WTC11 (cell line): ENCODE measurements around the gene UAP1L1. TPM values are rescaled to one million over a fixed set of nuclear protein-coding genes. Genes with fewer than 3 reads are reported as not detected.

Experiments used
- ATAC-seq: fragments of 200-7000 bp; cut with Tn5 transposase; 2 replicates; pipeline ENCODE4 v1.10.0; 2021; ENCODE audit warnings: mild to moderate bottlenecking, moderate library complexity
- CTCF ChIA-PET: fragments of 300-600 bp; sonication (Branson Sonifier 250); formaldehyde crosslinking; loops from one replicate; lab custom pipeline; 2021; ENCODE audit warnings: antibody characterized with exemption; lab: Charles Lee
- POLR2A ChIA-PET: fragments of 350-600 bp; sonication (Branson Sonifier 250); formaldehyde crosslinking; loops from one replicate; lab custom pipeline; 2021; ENCODE audit warnings: antibody characterized with exemption; lab: Charles Lee
- DNase-seq: peaks from one replicate; pipeline ENCODE4 v3.0.0; 2021; ENCODE audit warnings: low spot score
- H3K27ac Mint-ChIP-seq: 2 replicates; pipeline ENCODE4 v1.8.0; 2021; ENCODE audit warnings: mixed read lengths
- H3K27me3 Mint-ChIP-seq: 2 replicates; pipeline ENCODE4 v1.8.0; 2021; ENCODE audit warnings: low read depth, mild to moderate bottlenecking, moderate library complexity, mixed read lengths
- H3K36me3 Mint-ChIP-seq: 2 replicates; pipeline ENCODE4 v1.8.0; 2021; ENCODE audit warnings: mixed read lengths
- H3K4me1 Mint-ChIP-seq: 2 replicates; pipeline ENCODE4 v1.8.0; 2022; ENCODE audit warnings: mixed read lengths
- H3K4me3 Mint-ChIP-seq: 2 replicates; pipeline ENCODE4 v1.8.0; 2021; ENCODE audit warnings: mild to moderate bottlenecking, moderate library complexity, mixed read lengths
- H3K9me3 Mint-ChIP-seq: 2 replicates; pipeline ENCODE4 v1.8.0; 2021; ENCODE audit warnings: mixed read lengths
- ELF4 ChIP-seq: sonication (generic); formaldehyde crosslinking; IDR thresholded peaks from 2 replicates; pipeline ENCODE4 v1.8.1; 2022; ENCODE audit warnings: low read depth, mild to moderate bottlenecking, moderate library complexity, missing genetic modification reagents
- EMX1 ChIP-seq: fragments of 250-450 bp; sonication (Bioruptor Pico); IDR thresholded peaks from 2 replicates; pipeline ENCODE4 v1.8.0; 2021; ENCODE audit warnings: mild to moderate bottlenecking
- GTF2I ChIP-seq: fragments of 250-450 bp; sonication (Bioruptor Pico); conservative IDR thresholded peaks from 2 replicates; pipeline ENCODE4 v1.4.0; 2021; ENCODE audit warnings: mild to moderate bottlenecking
- JAZF1 ChIP-seq: fragments of 250-450 bp; sonication (Bioruptor Pico); IDR thresholded peaks from 2 replicates; pipeline ENCODE4 v1.9.0; 2021; ENCODE audit warnings: moderate library complexity, mild to moderate bottlenecking, inconsistent platforms
- OVOL2 ChIP-seq: fragments of 250-450 bp; sonication (Bioruptor Pico); IDR thresholded peaks from 2 replicates; pipeline ENCODE4 v1.9.0; 2021; ENCODE audit warnings: mild to moderate bottlenecking, borderline replicate concordance
- PRRX2 ChIP-seq: fragments of 250-450 bp; sonication (Bioruptor Pico); IDR thresholded peaks from 2 replicates; pipeline ENCODE4 v1.8.0; 2021; ENCODE audit warnings: mild to moderate bottlenecking
- SOX15 ChIP-seq: fragments of 250-450 bp; sonication (Bioruptor Pico); IDR thresholded peaks from 2 replicates; pipeline ENCODE4 v1.9.0; 2021; ENCODE audit warnings: mild to moderate bottlenecking
- SP1 ChIP-seq: sonication (generic); formaldehyde crosslinking; conservative IDR thresholded peaks from 2 replicates; pipeline ENCODE4 v1.8.1; 2022; ENCODE audit warnings: missing genetic modification reagents
- ZNF121 ChIP-seq: sonication (generic); formaldehyde crosslinking; IDR thresholded peaks from 2 replicates; pipeline ENCODE4 v1.8.0; 2023; ENCODE audit warnings: missing genetic modification reagents
- ZNF317 ChIP-seq: sonication (generic); formaldehyde crosslinking; IDR thresholded peaks from 2 replicates; pipeline ENCODE4 v1.8.1; 2023; ENCODE audit warnings: low read depth, mild to moderate bottlenecking, moderate library complexity, missing genetic modification reagents, borderline replicate concordance
- ZNF671 ChIP-seq: fragments of 250-450 bp; sonication (Bioruptor Pico); IDR thresholded peaks from 2 replicates; pipeline ENCODE4 v1.8.0; 2021; ENCODE audit warnings: mild to moderate bottlenecking
- total RNA-seq: library from RNA; stranded (reverse); gene quantifications from 3 replicates; pipeline ENCODE4 v1.2.3, GENCODE V29; 2021
- TF ChIP-seq, protein P1 (sequence below): fragments of 250-450 bp; sonication (Bioruptor Pico); IDR thresholded peaks from 2 replicates; pipeline ENCODE4 v1.9.0; 2021; ENCODE audit warnings: mild to moderate bottlenecking
- TF ChIP-seq, protein P2 (sequence below): sonication (generic); formaldehyde crosslinking; IDR thresholded peaks from 2 replicates; pipeline ENCODE4 v1.8.1; 2023; ENCODE audit warnings: mild to moderate bottlenecking, missing genetic modification reagents
- TF ChIP-seq, protein P3 (sequence below): sonication (generic); formaldehyde crosslinking; IDR thresholded peaks from 2 replicates; pipeline ENCODE4 v1.8.0; 2023; ENCODE audit warnings: missing genetic modification reagents, mild to moderate bottlenecking, borderline replicate concordance
- TF ChIP-seq, protein P4 (sequence below): fragments of 200-600 bp; IDR thresholded peaks from 2 replicates; pipeline ENCODE4 v1.8.0; 2022; ENCODE audit warnings: antibody characterized with exemption

The UAP1L1 gene
- total RNA-seq, 1 experiment from 2014 or later = 17.7 TPM

DNA sequence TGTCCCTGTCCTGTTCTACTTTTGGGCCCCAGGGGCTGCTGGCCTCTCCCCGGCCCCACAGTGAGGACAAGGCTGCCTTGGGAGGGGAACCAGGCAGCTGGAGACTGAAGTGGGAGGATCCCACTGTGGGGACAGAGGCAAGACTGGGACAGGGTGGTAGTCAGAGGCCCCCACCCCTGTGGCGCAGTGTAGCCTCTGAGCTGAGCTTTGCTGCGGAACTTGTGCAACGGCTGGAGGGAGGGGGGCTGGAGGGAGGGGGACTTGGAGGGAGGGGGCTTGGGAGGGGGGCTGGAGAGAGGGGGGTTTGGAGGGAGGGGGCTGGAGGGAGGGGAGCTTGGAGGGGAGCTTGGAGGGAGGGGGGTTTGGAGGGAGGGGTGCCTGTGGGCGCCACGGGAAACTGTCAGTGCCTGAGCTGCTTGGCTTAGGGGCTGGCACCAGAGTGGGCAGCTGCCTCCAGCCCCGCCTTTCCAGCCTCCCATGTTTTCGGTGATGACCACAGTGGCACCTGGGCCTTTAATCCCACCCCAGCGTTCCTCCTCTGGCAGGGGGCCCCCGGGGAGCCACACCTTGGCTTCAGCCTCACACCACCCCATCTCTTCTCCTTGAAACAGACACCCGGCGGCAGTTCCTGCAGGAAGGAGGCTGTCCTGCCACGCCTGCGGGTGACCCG lies 43.1 kb upstream of the UAP1L1 start (continued):
- TF ChIP-seq PRRX2 (CRISPR knock-in tag) (no peak), SP1 (CRISPR knock-in tag) (no peak), ZNF671 (CRISPR knock-in tag) (no peak), SOX15 (CRISPR knock-in tag) (no peak), ZNF121 (CRISPR knock-in tag) (no peak)
- TF ChIP-seq, protein P1, sequence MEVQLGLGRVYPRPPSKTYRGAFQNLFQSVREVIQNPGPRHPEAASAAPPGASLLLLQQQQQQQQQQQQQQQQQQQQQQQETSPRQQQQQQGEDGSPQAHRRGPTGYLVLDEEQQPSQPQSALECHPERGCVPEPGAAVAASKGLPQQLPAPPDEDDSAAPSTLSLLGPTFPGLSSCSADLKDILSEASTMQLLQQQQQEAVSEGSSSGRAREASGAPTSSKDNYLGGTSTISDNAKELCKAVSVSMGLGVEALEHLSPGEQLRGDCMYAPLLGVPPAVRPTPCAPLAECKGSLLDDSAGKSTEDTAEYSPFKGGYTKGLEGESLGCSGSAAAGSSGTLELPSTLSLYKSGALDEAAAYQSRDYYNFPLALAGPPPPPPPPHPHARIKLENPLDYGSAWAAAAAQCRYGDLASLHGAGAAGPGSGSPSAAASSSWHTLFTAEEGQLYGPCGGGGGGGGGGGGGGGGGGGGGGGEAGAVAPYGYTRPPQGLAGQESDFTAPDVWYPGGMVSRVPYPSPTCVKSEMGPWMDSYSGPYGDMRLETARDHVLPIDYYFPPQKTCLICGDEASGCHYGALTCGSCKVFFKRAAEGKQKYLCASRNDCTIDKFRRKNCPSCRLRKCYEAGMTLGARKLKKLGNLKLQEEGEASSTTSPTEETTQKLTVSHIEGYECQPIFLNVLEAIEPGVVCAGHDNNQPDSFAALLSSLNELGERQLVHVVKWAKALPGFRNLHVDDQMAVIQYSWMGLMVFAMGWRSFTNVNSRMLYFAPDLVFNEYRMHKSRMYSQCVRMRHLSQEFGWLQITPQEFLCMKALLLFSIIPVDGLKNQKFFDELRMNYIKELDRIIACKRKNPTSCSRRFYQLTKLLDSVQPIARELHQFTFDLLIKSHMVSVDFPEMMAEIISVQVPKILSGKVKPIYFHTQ (CRISPR knock-in tag) = no peak
- TF ChIP-seq, protein P2, sequence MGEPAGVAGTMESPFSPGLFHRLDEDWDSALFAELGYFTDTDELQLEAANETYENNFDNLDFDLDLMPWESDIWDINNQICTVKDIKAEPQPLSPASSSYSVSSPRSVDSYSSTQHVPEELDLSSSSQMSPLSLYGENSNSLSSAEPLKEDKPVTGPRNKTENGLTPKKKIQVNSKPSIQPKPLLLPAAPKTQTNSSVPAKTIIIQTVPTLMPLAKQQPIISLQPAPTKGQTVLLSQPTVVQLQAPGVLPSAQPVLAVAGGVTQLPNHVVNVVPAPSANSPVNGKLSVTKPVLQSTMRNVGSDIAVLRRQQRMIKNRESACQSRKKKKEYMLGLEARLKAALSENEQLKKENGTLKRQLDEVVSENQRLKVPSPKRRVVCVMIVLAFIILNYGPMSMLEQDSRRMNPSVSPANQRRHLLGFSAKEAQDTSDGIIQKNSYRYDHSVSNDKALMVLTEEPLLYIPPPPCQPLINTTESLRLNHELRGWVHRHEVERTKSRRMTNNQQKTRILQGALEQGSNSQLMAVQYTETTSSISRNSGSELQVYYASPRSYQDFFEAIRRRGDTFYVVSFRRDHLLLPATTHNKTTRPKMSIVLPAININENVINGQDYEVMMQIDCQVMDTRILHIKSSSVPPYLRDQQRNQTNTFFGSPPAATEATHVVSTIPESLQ (CRISPR knock-in tag) = no peak
- TF ChIP-seq, all 79 proteins: peak for 0

DNA sequence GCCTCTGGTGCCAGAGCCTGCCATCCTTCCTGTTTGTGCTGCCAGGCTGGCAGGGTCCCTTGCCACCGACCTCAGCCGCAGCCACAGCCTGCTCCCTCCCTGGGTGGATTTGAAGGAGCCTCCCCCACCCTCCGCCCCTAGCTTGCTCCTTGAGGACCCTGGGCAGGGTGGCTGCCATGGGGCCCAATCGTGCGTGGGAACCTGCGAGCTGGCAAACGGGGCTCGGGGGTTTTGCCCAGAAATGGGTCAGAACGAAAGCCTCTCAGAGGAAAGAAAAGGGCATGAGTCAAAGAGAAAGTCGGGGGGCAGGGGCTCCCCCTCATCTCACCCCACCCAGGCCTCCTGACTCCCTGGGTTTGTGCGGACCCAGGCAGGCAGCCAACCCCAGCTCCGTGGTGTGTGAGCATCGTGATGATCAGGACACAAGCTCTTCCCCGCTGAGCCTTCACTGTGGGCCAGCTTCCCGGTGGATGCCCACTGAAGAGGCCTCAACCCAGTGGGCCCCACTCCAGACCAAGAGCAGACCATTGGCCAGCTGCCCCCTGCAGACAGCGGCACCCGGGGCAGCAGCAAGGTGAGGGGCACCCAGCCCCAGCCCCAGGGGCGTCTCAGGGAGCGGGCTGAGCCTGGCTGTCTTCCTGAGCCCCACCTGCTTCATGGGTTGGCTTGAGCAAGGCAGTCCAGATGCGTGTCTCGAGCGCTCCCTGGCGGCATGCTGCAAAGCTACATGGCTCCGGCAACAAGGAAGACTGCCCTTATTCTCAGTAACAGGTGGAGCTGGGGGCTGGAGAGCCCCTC lies 42.4 kb upstream of the UAP1L1 start:
- CTCF ChIA-PET = interaction anchor here (0.5 to 4.9 kb wide), 95 partner anchors 9 to 388 kb away, joined by 3 to 151 read pairs (median 6); partner anchors contain the start of genes AJM1, C8G, CLIC3 and EDF1
- H3K4me3 Mint-ChIP-seq = no peak overlapping the region

DNA sequence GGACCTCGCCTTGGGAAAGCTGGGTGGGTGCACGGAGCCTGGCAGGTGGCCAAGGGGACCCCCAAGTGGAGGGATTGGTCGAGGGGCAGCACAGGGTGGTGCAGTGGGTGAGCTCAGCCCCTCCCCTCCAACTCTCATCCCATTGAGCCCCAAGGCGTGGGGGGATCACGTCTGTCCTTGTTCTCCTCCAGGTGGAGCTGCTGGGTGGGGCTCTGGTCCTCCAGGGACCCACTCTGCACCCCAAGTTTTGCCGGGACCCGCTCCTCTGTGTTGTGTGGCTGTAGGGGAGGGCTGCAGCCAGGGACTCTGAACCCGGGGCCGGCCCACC lies 41.8 kb upstream of the UAP1L1 start:
- no peaks in the 10 kb centered on the region for H3K27me3 Mint-ChIP-seq
- H3K27ac Mint-ChIP-seq = no peak overlapping the region
- H3K36me3 Mint-ChIP-seq = peaks cover 5% of the 10 kb centered on the region; the same call in 1 of the 2 replicates
- DNase-seq (no peak), ATAC-seq (peak; percentile 67)
- H3K4me1 Mint-ChIP-seq = no peaks in the 10 kb centered on the region
- CTCF ChIA-PET = interaction anchor here (0.6 to 4.9 kb wide), 90 partner anchors 9 to 388 kb away, joined by 3 to 151 read pairs (median 6); partner anchors contain the start of genes AJM1, C8G, CLIC3 and EDF1
- no peaks in the 10 kb centered on the region for H3K9me3 Mint-ChIP-seq
- POLR2A ChIA-PET = interaction anchor here (0.8 to 1.0 kb wide), 3 partner anchors 12 to 188 kb away, joined by 3 to 4 read pairs (median 4); no protein-coding TSS in a partner anchor
- H3K4me3 Mint-ChIP-seq = no peak overlapping the region
- TF ChIP-seq EMX1 (CRISPR knock-in tag) (no peak), GTF2I (CRISPR knock-in tag) (no peak), JAZF1 (CRISPR knock-in tag) (no peak), ELF4 (CRISPR knock-in tag) (no peak), ZNF317 (CRISPR knock-in tag) (no peak)
- TF ChIP-seq, protein P3, sequence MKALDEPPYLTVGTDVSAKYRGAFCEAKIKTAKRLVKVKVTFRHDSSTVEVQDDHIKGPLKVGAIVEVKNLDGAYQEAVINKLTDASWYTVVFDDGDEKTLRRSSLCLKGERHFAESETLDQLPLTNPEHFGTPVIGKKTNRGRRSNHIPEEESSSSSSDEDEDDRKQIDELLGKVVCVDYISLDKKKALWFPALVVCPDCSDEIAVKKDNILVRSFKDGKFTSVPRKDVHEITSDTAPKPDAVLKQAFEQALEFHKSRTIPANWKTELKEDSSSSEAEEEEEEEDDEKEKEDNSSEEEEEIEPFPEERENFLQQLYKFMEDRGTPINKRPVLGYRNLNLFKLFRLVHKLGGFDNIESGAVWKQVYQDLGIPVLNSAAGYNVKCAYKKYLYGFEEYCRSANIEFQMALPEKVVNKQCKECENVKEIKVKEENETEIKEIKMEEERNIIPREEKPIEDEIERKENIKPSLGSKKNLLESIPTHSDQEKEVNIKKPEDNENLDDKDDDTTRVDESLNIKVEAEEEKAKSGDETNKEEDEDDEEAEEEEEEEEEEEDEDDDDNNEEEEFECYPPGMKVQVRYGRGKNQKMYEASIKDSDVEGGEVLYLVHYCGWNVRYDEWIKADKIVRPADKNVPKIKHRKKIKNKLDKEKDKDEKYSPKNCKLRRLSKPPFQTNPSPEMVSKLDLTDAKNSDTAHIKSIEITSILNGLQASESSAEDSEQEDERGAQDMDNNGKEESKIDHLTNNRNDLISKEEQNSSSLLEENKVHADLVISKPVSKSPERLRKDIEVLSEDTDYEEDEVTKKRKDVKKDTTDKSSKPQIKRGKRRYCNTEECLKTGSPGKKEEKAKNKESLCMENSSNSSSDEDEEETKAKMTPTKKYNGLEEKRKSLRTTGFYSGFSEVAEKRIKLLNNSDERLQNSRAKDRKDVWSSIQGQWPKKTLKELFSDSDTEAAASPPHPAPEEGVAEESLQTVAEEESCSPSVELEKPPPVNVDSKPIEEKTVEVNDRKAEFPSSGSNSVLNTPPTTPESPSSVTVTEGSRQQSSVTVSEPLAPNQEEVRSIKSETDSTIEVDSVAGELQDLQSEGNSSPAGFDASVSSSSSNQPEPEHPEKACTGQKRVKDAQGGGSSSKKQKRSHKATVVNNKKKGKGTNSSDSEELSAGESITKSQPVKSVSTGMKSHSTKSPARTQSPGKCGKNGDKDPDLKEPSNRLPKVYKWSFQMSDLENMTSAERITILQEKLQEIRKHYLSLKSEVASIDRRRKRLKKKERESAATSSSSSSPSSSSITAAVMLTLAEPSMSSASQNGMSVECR (CRISPR knock-in tag) = no peak
- TF ChIP-seq, protein P1 (CRISPR knock-in tag) = no peak

More for the DNA sequence above, 42.4 kb upstream of the UAP1L1 start:
- DNase-seq (peak; percentile 90), ATAC-seq (peak; percentile 94)
- Mint-ChIP-seq H3K36me3 (peaks cover 5% of the 10 kb centered on the region; the same call in 1 of the 2 replicates), H3K9me3 (no peaks in the 10 kb centered on the region), H3K4me1 (no peaks in the 10 kb centered on the region), H3K27me3 (no peaks in the 10 kb centered on the region)
- TF ChIP-seq SP1 (CRISPR knock-in tag) (peak; percentile 36; the same call in 1 of the 2 replicates), OVOL2 (no peak)
- TF ChIP-seq, protein P4, sequence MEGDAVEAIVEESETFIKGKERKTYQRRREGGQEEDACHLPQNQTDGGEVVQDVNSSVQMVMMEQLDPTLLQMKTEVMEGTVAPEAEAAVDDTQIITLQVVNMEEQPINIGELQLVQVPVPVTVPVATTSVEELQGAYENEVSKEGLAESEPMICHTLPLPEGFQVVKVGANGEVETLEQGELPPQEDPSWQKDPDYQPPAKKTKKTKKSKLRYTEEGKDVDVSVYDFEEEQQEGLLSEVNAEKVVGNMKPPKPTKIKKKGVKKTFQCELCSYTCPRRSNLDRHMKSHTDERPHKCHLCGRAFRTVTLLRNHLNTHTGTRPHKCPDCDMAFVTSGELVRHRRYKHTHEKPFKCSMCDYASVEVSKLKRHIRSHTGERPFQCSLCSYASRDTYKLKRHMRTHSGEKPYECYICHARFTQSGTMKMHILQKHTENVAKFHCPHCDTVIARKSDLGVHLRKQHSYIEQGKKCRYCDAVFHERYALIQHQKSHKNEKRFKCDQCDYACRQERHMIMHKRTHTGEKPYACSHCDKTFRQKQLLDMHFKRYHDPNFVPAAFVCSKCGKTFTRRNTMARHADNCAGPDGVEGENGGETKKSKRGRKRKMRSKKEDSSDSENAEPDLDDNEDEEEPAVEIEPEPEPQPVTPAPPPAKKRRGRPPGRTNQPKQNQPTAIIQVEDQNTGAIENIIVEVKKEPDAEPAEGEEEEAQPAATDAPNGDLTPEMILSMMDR = peak; percentile 83
- TF ChIP-seq, all 79 proteins: peak for 2
- POLR2A ChIA-PET = interaction anchor here (0.8 to 1.0 kb wide), 3 partner anchors 12 to 187 kb away, joined by 3 to 4 read pairs (median 4); no protein-coding TSS in a partner anchor
- no peak overlapping the region for H3K27ac Mint-ChIP-seq
